DND-41 (cell line): ENCODE measurements around the gene GPBP1L1.

Experiments used
- ATAC-seq: fragments of 200-7000 bp; cut with Tn5 transposase; 3 replicates; pipeline ENCODE4 v1.9.1; 2021; ENCODE audit warnings: low read depth; ENCODE audit not compliant: insufficient read depth
- DNase-seq: peaks from one replicate; pipeline ENCODE4 v3.0.0-alpha.2; 2020
- H2AFZ ChIP-seq: 2 replicates; pipeline ENCODE4 v1.6.0; 2012; ENCODE audit warnings: low read depth, low read length
- H3K27ac ChIP-seq: 2 replicates; pipeline ENCODE4 v1.5.1; 2012; ENCODE audit warnings: low read length, inconsistent platforms
- H3K27me3 ChIP-seq: fragments of 200-600 bp; sonication (generic); 2 replicates; pipeline ENCODE4 v1.6.0; 2012; ENCODE audit warnings: low read length, mild to moderate bottlenecking, inconsistent platforms; ENCODE audit not compliant: insufficient read depth, poor library complexity
- H3K36me3 ChIP-seq: 2 replicates; pipeline ENCODE4 v1.5.1; 2012; ENCODE audit warnings: low read length, inconsistent platforms; ENCODE audit not compliant: insufficient read depth
- H3K4me1 ChIP-seq: 2 replicates; pipeline ENCODE4 v1.5.1; 2012; ENCODE audit warnings: mild to moderate bottlenecking, low read length; ENCODE audit not compliant: insufficient read depth
- H3K4me2 ChIP-seq: 2 replicates; pipeline ENCODE4 v1.6.0; 2012; ENCODE audit warnings: mild to moderate bottlenecking, moderate library complexity, low read length, inconsistent platforms; ENCODE audit not compliant: insufficient read depth
- H3K4me3 ChIP-seq, 2 experiments: fragments of 200-600 bp in 1 of 2; shearing (Covaris generic) in 1 of 2; 2 replicates each; pipeline ENCODE4 v1.5.1; 2012 to 2016; ENCODE audit warnings: inconsistent platforms in 2 of 2, low read length in 2 of 2, mild to moderate bottlenecking in 2 of 2, low read depth in 1 of 2, moderate library complexity in 1 of 2
- H3K79me2 ChIP-seq: 2 replicates; pipeline ENCODE4 v1.6.0; 2012; ENCODE audit warnings: low read length, inconsistent platforms; ENCODE audit not compliant: insufficient read depth
- H3K9ac ChIP-seq: 2 replicates; pipeline ENCODE4 v1.6.0; 2012; ENCODE audit warnings: low read depth, mild to moderate bottlenecking, inconsistent platforms, low read length, moderate library complexity
- H3K9me3 ChIP-seq: 2 replicates; pipeline ENCODE4 v1.5.1; 2012; ENCODE audit warnings: low read length, moderate library complexity, mild to moderate bottlenecking, inconsistent platforms; ENCODE audit not compliant: insufficient read depth, severe bottlenecking
- H4K20me1 ChIP-seq: 2 replicates; pipeline ENCODE4 v1.6.0; 2012; ENCODE audit warnings: low read length; ENCODE audit not compliant: insufficient read depth
- EZH2 ChIP-seq: IDR thresholded peaks from 3 replicates; pipeline ENCODE4 v1.6.1; 2012; ENCODE audit warnings: borderline replicate concordance, low read depth, mild to moderate bottlenecking, moderate library complexity, low read length, inconsistent platforms; ENCODE audit not compliant: severe bottlenecking
- TF ChIP-seq, protein P1 (sequence below): IDR thresholded peaks from 2 replicates; pipeline ENCODE4 v1.5.1; 2012; ENCODE audit warnings: borderline replicate concordance, low read length, moderate library complexity, mild to moderate bottlenecking; ENCODE audit not compliant: poor library complexity, severe bottlenecking; ENCODE audit errors: extremely low read depth

Gene GPBP1L1

GRCh38 chr1:45687754-45688740 lies 1.7 kb upstream of the GPBP1L1 start, which contains the start of gene TMEM69:
Gene TMEM69, plus strand, starts transcription at chr1:45688181. Its CDS starts 2,888 bp downstream, at chr1:45691069.
- DNase-seq, result peak; percentile 88
- peak; percentile 35 for ATAC-seq
- peak within 1 kb of the TSS; percentile 81 for H2AFZ ChIP-seq

DNA sequence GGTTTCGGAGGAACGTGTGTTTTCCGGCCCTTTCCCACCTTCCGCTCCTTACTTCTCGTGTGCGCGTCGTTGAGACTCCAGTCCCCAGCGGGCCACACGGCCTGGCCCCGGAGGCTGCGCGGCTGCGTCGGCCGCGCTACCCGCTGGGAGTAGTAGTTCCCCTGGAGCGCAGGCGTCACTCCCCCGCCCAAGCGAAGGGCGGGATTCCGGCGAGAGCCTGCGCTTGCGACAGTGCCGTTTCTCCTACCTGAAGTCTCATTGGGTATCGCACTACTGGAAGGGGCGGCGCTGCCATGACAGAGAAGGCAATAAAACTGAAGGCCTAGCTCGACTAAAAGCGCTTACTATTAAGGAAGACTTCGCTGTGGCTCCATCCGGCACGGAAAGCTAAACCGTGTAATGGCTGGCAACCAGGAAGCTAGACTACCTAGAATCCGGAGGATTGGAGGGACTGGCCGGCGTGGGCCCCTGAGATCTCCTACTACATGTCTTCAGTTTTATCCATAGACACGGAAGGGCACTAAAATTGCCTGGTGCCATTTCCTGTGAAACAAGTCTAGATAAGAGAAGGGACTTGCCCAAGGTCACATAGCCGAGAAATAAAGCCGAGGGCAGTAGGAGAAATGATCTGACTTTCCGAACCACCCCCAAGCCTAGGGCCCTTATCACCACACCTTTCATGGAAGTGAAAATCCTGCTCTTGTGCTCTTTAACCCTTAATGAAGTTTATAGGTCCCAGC lies 851 bp upstream of the GPBP1L1 start:
- Histone ChIP-seq H3K4me3 (peak overlapping the region; percentile 66 to 81), H3K4me2 (peak overlapping the region; percentile 73), H2AFZ (peak overlapping the region; percentile 83), H3K27me3 (no peaks in the 10 kb centered on the region), H3K9me3 (no peaks in the 10 kb centered on the region), H3K27ac (peak overlapping the region; percentile 100), H4K20me1 (peaks cover 10% of the 10 kb centered on the region; the same call in 1 of the 2 replicates), H3K79me2 (peaks cover 89% of the 10 kb centered on the region), H3K36me3 (peaks cover 18% of the 10 kb centered on the region), H3K9ac (peak overlapping the region; percentile 98), H3K4me1 (peaks cover 48% of the 10 kb centered on the region)
- ATAC-seq (peak; percentile 87), DNase-seq (peak; percentile 98)
- TF ChIP-seq, protein P1, sequence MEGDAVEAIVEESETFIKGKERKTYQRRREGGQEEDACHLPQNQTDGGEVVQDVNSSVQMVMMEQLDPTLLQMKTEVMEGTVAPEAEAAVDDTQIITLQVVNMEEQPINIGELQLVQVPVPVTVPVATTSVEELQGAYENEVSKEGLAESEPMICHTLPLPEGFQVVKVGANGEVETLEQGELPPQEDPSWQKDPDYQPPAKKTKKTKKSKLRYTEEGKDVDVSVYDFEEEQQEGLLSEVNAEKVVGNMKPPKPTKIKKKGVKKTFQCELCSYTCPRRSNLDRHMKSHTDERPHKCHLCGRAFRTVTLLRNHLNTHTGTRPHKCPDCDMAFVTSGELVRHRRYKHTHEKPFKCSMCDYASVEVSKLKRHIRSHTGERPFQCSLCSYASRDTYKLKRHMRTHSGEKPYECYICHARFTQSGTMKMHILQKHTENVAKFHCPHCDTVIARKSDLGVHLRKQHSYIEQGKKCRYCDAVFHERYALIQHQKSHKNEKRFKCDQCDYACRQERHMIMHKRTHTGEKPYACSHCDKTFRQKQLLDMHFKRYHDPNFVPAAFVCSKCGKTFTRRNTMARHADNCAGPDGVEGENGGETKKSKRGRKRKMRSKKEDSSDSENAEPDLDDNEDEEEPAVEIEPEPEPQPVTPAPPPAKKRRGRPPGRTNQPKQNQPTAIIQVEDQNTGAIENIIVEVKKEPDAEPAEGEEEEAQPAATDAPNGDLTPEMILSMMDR, result no peak
- TF ChIP-seq EZH2, result no peak

More at GRCh38 chr1:45687754-45688740, 1.7 kb upstream of the GPBP1L1 start, which contains the start of gene TMEM69:
- H4K20me1 ChIP-seq, result peaks cover 7% of the 10 kb centered on the region; the same call in 1 of the 2 replicates
- peak within 1 kb of the TSS; percentile 96 for H3K27ac ChIP-seq
- H3K36me3 ChIP-seq, result peaks cover 23% of the 10 kb centered on the region
- peaks cover 84% of the 10 kb centered on the region for H3K79me2 ChIP-seq
- peaks cover 39% of the 10 kb centered on the region for H3K4me1 ChIP-seq
- H3K27me3 ChIP-seq, result no peaks in the 10 kb centered on the region
- TF ChIP-seq, protein P1, result no peak
- no peak for TF ChIP-seq EZH2
- H3K9me3 ChIP-seq, result no peaks in the 10 kb centered on the region
- H3K4me3 ChIP-seq, result peak within 1 kb of the TSS; percentile 66 to 71
- peak within 1 kb of the TSS; percentile 73 for H3K4me2 ChIP-seq
- peak within 1 kb of the TSS; percentile 98 for H3K9ac ChIP-seq

DNA sequence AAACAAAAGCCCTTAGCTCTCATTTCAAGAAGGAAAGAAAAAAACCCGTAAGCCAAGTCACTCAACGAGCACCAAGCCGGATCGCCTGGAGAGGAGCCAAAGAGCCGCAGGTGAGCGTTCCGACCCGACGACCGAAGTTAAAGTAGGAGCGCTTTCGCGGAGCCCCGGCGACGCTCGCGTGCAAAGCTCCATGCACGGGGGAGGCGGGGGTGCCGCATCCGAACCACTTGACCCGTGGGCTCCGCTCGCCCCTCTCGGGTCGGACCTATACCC lies 382 bp downstream of the GPBP1L1 start:
- Histone ChIP-seq H3K79me2 (peaks cover 91% of the 10 kb centered on the region), H3K4me3 (peak overlapping the region; percentile 66 to 81), H4K20me1 (peaks cover 18% of the 10 kb centered on the region; the same call in 1 of the 2 replicates), H3K27ac (peak overlapping the region; percentile 85), H3K4me1 (peaks cover 49% of the 10 kb centered on the region), H3K27me3 (no peaks in the 10 kb centered on the region), H2AFZ (peak overlapping the region; percentile 86), H3K36me3 (peaks cover 11% of the 10 kb centered on the region), H3K9ac (peak overlapping the region; percentile 98), H3K9me3 (no peaks in the 10 kb centered on the region), H3K4me2 (peak overlapping the region; percentile 73)
- ATAC-seq (peak; percentile 3; the same call in 1 of the 3 replicates), DNase-seq (peak; percentile 65)
- no peak for TF ChIP-seq EZH2
- TF ChIP-seq, protein P1, result peak; percentile 26
